GM21423 (cell line): ENCODE results near the gene IKZF3.
"Not testable (repeated sequence)": the region's sequence is repeated elsewhere in the genome, so short reads cannot be mapped to it uniquely, and the experiment has no call there.

ENCODE experiments used
- ATAC-seq: cut with Tn5 transposase; IDR thresholded peaks from one replicate; pipeline ENCODE4 v1.9.1; 2021; ENCODE audit warnings: mild to moderate bottlenecking, moderate library complexity; ENCODE audit not compliant: unreplicated experiment

The IKZF3 gene

DNA sequence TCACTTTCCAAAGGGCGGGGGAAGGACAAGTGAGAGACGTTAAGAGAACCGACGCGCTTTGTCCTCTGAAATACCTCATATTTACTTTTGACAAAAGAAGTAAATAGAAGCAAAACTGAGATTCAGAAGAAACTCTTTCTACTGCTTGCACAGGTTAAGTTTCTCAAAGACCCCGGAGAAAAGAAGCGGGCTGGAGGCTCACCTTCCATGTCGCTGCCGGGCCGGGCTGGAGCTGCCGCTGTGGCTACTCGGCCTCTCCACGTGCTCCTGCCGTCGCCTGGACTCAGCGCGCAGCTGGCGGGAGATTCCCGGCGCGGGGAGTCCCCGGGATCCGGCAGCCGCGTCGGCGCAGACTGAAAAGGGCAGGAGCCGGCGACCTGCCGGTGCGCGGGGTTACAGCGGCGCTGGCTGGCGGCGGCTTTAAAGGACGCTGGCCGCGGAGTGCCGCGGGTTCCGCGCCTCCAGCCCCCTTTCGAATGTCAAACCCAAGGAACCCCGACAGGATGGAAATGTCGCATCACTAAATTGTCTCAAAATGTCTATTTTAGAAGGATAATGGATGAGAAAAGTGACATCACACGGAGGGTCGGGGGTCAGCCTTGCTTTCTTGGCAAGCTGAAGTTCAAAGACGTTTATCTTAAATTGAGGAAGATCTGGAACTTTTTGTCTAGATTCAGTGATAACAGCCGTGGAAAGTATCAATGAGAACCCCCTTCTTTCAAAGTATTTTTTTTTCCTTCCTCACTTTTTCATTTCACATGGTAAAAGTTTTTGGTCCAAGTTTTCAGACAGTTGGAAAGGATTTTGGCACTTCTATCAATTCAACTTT is at the start of gene IKZF3:
Gene IKZF3 (minus strand): TSS at position 395 of the 829 bp plus-strand sequence. CDS start 186 bp downstream, at position 209.
- ATAC-seq: peak; percentile 35

DNA sequence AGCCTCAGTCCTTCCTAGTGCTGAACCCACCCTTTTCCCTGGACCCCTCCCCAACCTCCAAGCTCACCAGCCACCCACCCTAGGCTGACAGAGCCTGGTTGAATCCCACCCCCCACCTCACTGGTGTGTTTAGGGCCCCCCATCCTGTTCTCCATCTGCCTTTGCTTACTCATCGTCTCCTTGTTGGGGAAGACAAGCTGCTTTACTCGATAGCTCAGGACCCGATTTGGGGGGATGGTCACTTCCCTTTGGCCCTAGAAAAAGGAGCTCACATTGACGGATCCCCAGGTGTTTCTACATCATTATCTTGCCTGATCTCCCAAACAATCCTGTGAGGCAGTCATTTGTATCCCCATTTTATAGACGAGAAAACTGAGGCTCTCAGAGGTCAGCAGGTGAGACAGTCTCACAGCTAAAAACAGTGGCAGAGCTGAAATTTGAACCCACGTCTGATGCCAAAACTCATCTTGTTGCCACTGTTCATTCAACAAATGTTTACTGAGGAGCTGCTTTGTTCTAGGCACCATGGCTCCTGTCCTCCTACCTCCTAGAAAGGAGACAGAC is 44.8 kb upstream of the IKZF3 start:
- ATAC-seq: no peak

DNA sequence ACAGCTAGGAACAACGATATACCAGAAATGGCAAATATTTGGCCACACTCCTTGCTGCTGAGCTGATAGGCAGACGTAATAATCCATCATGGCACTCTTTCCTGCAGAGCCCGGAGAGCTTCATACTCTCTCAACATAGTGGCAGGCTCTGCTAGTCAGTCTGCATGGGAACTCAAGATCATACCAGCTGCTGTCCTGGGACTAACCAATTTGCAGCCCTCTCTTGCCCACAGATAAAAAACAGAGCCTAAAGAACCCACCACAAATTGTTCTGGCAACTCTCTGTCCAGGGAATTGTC is 40.8 kb upstream of the IKZF3 start:
- ATAC-seq: no peak

DNA sequence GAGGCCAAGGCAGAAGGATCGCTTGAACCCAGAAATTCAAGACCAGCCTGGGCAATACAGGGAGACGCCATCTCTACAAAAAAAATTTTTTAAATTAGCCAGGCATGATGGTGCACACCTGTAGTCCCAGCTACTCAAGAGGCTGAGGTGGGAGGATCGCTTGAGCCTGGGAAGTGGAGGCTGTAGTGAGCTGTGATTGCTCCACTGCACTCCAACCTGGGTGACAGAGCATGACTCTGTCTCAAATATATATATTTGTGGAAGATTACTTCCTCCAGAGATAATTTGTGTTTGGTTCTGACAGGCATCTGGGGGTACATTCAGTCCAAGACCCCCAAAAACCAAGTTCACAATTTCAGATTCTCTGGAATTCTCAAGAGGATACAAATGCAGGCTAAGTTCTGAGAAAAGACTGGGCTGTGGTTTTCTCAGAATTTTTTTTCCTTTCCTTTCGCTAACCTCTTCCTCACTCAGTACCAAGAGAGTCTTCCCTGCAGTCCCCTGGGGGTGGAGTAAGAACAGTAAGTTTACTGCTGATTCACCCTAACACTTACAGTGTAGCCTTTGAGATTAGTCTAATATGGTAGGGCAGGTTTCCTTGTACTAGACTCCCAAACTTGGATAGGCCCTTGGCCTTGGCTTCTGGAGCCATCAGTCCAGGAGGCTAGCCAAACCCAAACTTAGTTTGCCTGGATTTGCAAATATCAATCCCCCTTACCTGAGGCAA is 39.2 kb upstream of the IKZF3 start:
- ATAC-seq: no peak

DNA sequence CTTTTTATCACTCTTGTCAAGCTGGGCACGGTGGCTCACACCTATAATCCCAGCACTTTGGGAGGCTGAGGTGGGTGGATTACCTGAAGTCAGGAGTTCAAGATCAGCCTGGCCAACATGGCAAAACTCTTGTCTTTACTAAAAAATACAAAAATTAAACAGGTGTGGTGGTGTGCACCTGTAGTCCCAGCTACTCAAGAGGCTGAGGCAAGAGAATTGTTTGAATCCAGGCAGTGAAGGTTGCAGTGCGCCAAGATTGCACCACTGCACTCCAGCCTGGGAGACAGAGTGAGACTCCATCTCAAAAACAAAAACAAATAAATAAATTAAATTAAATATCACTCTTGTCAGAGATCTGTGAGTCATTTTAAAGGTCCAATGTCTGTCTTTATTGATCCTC is 37.9 kb upstream of the IKZF3 start:
- ATAC-seq: not testable (repeated sequence)

DNA sequence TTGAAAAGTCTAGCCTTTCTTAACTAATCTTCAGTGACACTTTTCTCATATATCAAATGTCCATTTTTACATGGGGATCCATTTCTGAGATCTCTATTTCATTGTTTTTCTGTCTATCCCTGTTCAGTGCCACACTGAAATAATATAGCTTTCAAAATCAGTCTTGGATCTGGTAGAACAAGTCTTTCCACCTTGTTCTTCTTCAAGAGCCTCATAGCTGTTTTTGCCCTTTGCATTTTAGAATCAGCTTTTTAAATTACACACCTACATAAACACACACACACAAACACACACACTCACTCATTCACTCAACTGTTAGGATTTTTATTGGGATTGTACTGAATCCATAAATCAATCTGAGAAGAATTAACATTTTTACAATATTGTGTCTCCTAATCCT is 35.1 kb upstream of the IKZF3 start:
- no peak for ATAC-seq

DNA sequence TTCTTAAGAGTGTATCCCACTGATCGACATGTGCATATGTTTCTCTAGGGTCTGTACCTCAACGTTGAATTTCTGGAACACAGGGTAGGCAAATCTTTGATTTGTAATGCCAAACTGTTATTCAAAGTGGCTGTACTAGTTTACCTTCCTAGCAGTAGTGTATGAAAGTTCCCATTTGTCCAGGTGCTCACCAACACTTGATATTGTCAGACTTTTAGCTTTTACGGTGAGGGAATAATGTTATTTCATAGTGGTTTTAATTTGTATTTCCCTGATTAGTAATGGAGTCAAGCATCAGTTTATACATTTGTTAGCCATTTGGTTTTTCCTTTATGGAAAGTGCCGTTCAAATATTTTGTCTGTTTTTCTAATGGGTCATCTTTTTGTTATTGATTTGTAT is 34.0 kb upstream of the IKZF3 start:
- ATAC-seq: no peak

DNA sequence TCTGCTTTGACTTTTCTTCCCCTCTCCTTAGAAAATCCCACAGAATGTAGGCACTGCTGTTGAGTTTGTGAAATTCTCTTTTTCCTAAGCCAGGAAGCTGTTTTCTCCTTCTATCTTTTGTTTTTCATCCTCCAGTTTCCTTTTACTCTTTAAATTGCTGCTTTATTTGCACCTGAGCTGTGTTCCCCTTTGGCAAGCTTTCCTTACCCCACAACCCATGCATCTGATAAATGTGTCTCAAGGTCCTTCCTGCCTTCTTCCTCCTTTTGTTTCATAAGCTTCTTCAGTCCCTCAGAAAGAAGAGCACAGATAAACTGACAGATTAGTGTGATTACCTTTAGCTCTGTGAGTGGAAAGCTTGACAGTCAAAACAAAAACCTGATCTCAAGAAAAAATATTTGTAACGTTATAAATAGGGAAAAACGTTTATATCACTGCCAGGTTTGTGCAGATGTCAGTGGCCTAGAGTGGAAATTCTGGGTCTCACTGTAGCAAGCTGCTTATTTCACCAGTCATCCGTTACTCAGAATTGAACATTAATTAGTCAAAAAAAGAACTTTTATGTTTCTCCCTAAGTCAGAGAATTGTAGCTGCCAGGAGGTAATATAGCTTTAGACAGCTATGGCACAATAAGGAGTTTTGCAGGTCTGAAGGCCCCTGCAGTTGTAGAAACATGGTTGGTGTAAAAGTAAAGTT is 30.7 kb upstream of the IKZF3 start:
- ATAC-seq: no peak

DNA sequence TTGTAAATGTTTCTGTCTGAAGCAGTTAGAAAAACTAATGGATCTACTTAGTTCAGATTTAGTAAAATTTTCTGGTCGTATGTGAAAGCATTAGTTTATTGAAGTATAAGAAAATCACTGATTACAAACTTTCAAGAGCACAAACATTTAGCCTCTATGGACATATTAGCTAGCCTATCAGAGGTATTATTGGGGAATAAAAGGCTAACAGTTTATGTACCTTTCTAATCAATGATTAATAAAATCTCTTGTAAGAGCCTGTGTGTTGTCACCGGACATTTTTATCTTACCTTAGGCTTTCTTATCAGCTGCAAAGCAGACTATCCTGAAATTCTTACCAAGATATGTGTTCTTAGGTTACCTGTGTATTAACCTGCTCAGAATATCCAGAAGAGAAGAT is 25.1 kb upstream of the IKZF3 start:
- no peak for ATAC-seq

DNA sequence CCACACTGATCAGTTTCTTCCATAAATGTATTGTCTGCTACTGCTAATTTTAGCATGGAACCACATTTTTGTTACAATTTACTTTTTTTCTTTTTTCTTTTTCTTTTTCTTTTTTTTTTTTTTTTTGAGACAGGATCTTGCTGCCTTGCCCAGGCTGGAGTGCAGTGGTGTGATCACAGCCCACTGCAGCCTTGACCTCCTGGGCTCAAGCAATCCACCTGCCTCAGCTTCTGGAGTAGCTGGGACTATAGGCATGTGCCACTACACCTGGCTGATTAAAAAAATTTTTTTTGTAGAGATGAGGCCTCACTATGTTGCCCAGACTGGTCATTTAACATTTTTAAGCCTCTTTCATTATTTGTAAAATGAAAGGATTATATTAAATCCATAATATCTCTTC is 23.0 kb upstream of the IKZF3 start:
- no peak for ATAC-seq

DNA sequence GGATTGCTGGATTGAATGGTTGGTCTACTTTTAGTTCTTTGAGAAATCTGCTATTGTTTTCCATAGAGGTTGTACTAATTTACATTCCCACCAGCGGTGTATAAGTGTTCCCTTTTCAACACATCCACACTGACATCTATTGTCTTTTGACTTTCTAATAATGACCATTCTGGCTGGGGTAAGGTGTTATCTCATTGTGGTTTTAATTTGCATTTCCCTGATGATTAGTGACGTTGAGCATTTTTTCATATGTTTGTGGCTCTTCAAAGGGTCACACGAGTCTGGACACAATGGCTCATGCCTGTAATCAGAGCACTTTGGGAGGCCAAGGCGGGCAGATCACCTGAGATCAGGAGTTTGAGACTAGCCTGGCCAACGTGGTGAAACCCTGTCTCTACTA is 22.0 kb upstream of the IKZF3 start:
- ATAC-seq: not testable (repeated sequence)

DNA sequence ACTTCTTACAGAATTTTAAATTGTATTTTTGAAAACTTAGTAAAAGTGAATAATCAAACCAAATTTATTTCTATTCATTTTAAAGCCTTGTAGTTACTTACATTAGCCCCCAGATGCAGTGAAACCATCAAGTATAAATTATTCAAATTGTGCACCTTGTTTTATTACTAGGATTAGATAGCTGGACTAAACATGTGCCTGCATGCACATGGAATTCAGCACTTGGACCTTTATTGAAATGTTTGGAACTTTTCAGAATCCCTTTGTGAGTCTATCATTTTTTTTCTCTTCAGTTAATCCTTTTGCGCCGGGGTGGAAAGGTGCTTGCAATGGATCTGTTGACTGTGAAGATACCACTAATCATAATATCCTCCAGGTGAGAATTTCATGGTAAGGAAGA is 8.6 kb upstream of the IKZF3 start:
- no peak for ATAC-seq

DNA sequence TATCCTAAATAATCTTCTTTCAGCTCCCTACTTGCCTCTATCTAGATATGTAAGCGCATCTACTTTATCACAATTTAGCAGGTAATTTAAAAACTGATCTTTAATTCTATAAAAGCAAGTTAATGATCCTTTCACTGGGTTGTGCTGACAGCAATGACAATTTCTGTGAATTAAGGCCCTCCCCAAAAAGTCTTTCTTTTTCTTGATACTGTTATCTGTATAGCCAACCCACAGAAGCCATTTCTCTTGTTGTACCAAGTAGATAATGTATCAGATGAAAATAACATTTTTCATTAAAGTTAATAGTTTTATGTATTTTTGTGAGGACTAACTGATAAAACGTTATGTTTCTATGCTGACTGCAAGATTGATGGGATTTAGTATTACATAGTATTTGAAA is 7.7 kb upstream of the IKZF3 start:
- ATAC-seq: no peak

DNA sequence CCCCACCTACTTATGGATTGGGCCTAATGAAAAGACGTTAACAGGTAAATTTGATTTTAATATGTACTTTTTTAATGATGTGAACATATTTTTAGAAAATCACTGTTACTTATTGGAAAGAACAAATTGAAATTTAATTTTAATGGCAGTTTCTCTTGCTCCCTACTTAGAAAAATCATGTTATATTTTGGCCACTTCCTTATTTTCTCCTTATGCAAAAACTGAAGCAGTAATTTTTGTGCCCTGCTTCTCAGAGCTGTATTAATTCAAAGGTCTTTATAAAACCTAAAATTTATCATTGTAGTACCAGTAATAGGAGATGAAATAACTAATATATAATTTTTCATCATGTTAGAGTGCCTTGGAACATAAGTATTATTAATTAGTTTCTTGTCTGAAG is 6.7 kb upstream of the IKZF3 start:
- ATAC-seq: no peak

DNA sequence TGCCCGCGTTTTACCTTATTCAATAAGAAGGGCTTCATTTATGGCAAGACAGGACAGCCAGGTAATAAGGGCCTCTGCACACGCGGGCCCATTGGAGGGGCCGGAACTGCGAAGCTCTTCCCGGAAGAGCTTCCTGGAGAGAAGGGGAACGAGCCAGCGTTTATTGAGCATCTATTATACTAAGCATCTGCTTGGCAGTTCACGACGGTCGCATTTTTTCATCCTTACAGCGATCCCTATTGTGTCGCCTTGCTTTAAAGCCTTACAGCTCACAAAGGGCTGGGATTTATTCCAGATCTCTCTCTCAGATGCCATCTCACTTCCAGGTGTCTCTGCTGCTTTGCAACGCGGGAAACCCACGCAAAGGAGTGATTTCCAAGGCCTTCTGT is 4.4 kb upstream of the IKZF3 start:
- ATAC-seq: no peak

DNA sequence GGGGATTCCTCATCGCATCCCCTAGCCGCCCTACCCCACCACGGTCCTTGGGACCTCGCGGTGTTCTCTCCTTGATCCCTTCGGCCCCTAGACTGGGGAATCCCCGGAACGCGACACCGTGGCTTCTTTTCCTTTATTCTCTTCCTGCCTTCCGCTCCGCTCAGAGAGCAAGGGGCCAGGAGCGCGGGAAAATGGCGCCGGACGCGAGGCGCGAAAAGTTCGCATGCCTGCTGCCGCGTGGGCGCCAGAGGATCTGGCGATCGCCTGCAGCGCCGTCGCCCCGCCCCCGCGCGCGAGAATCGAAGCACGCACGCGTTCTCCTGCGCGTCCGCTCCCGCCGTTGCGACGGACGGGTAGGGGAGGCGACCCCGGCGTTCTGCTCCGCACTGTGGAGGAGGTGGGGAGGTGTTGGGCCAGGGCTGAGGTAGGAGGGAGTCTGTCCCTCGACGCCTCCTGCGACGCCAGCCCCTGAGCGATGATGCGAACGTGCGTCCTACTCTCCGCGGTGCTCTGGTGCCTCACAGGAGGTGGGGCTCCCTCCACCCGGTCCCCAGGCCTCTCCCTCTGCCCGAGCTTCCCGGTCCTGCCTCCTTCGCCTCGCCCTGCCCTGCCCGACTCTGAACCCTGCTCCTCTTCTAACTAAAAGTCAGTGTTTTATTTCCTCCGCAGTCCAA is 3.9 kb upstream of the IKZF3 start, which contains the start of gene ZPBP2:
Gene ZPBP2 (plus strand): TSS at position 323 of the 674 bp plus-strand sequence. CDS start 153 bp downstream, at position 476.
- ATAC-seq: no peak

DNA sequence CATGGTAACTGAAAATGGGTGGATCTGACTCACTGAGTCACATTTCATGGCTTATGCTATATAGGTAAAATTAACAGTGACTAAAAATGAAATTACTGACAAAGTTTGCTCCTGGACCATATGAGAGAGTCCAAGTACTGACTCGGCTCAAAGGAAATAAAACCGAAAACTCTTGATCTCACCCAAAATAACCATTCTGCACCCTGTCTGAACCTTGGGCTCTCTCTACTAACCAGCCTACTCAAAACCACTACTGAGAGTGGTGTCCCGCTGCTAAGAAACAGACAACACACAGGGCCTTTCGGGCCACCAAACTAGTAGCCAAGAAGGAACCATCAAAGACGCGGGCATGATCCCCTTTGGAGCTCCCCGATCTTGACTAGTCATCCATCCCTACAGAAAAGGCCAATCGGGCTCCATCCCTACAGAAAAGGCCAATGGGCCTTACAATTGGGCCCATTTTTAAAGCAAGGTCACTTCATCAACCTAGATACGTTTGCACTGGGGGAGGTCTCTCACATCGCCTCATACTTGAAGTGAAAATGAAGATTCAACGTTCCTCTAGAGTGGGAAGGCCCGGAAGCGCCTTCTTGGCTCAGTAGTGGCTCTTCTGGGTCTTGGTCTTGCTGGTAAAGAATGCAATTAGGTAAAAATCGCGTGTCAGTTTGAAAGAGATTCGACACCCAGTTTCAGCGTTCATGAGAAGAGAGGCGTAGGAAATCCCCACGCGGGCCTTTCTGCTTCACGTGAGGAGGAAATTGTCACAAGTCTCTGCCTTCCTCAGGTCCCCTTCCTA is 3.2 kb upstream of the IKZF3 start:
- peak; percentile 48 for ATAC-seq

DNA sequence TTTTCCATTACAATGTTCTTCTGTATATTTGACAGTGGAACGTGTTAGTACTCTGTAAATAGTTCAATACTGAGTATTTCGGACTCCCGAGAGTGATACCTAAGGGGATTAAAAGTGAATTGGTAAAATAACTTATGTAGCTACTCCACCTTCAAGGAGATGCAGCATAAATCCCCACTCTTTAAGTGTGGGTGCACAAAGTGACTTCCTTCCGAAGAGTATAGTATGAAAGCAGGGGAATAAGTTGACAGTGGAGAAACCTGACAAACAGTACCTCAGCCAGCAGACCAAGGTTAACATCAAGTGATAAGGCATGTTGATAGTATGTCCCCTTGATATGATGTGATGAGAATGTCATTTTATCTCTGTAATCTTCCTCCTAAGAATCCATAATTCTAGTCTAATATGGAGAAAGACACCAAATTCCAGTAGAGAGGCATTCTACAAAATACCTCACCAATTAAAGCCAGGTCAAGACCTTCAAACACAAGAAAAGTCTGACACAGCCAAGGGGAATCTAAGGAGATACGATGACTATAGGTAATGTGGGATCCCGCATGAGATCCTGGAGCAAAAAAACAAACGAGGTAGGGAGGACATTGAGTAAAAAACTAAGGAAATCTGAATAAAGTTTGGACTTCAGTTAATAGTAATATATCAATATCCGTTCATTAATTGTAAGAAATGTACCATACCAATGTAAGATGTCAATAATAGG is 2.1 kb upstream of the IKZF3 start:
- ATAC-seq: no peak

DNA sequence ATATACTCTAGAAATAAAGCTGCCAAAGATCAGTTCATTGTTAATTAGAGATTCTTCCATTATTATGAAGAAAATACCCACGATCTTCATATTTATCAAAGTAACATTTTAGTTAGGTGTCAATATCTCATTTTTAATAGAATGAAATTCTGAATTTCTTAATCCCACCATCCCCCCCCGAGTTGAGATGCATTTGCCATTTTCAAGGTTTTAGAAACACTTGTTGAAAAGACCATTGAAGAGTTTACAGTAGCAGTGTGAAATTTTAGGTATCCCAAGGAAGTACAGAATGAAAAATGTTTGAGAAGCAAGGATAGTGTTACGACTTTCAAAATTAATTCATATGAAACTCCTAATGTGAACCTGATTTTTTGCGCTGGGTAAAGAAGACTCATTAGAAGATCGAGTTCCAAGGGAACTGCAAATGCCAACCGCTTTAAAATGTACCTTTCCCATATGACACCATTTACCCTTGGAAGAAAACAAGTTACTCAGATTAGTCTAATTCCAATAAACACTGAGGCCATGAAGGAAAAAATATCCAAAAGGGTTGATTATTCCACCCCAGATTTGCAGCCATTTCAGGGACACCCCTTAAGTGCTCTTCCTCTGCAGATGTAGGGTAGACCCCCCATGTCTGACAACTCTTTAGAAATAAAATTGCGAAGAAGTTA is 731 bp downstream of the IKZF3 start:
- no peak for ATAC-seq
